Thoracic aorta (tissue), 2 donors: ENCODE measurements around the gene BORCS5. TPM values are rescaled to one million over a fixed set of nuclear protein-coding genes. Genes with fewer than 3 reads are reported as not detected.
"Not testable (repeated sequence)": the region's sequence is repeated elsewhere in the genome, so short reads cannot be mapped to it uniquely, and the experiment has no call there.

Experiments
- ATAC-seq: fragments of 150-250 bp; one replicate; pipeline ENCODE4 v1.8.0; 2017; ENCODE audit warnings: low read depth; ENCODE audit not compliant: insufficient number of reproducible peaks, low FRiP score
- DNase-seq: peaks from one replicate; pipeline ENCODE4 v3.0.0-alpha.2; 2020; ENCODE audit warnings: low spot score
- H3K27ac ChIP-seq, 2 donors: fragments of 200-600 bp; sonication (generic); 1 replicate in 1 of 2; 2 replicates in 1 of 2; pipeline ENCODE4 v1.5.1; 2016; ENCODE audit warnings: mild to moderate bottlenecking in 2 of 2, moderate library complexity in 2 of 2
- H3K27me3 ChIP-seq: fragments of 200-600 bp; sonication (generic); replicated peaks from 2 replicates; pipeline ENCODE4 v1.6.0; 2016; ENCODE audit warnings: mild to moderate bottlenecking; ENCODE audit not compliant: insufficient read depth
- H3K36me3 ChIP-seq: fragments of 200-600 bp; sonication (generic); one replicate; pipeline ENCODE4 v1.5.1; 2016
- H3K4me1 ChIP-seq, 2 donors: fragments of 200-600 bp; sonication (generic); 1 replicate in 1 of 2; 2 replicates in 1 of 2; pipeline versions ENCODE4 v1.5.1 to v1.6.0; 2016; ENCODE audit warnings: low read depth in 2 of 2, mild to moderate bottlenecking in 1 of 2; ENCODE audit not compliant: control insufficient read depth in 1 of 2
- H3K4me3 ChIP-seq: fragments of 200-600 bp; sonication (generic); 2 replicates; pipeline ENCODE4 v1.5.1; 2016; ENCODE audit warnings: mild to moderate bottlenecking
- H3K9me3 ChIP-seq: fragments of 200-600 bp; sonication (generic); 2 replicates; pipeline ENCODE4 v1.5.1; 2016
- total RNA-seq, 2 donors: library from RNA; depleted of rRNA; stranded (reverse); fragments of >200 nt; gene quantifications; one replicate each; pipeline versions ENCODE4 v1.1.0 to v1.2.3, GENCODE V29; 2016
- TF ChIP-seq, protein P1 (sequence below): fragments of 200-600 bp; sonication (generic); IDR thresholded peaks from one replicate; pipeline ENCODE4 v1.5.1; 2019; ENCODE audit warnings: antibody characterized with exemption

Gene BORCS5
- total RNA-seq, 2 donors from 2014 or later = 20.6 to 27.1 TPM

- peaks cover 6 to 24% of the 10 kb centered on the region in 2 donors for H3K4me1 ChIP-seq
- H3K4me3 ChIP-seq = no peak overlapping the region
- TF ChIP-seq, protein P1, sequence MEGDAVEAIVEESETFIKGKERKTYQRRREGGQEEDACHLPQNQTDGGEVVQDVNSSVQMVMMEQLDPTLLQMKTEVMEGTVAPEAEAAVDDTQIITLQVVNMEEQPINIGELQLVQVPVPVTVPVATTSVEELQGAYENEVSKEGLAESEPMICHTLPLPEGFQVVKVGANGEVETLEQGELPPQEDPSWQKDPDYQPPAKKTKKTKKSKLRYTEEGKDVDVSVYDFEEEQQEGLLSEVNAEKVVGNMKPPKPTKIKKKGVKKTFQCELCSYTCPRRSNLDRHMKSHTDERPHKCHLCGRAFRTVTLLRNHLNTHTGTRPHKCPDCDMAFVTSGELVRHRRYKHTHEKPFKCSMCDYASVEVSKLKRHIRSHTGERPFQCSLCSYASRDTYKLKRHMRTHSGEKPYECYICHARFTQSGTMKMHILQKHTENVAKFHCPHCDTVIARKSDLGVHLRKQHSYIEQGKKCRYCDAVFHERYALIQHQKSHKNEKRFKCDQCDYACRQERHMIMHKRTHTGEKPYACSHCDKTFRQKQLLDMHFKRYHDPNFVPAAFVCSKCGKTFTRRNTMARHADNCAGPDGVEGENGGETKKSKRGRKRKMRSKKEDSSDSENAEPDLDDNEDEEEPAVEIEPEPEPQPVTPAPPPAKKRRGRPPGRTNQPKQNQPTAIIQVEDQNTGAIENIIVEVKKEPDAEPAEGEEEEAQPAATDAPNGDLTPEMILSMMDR = no peak
- H3K27ac ChIP-seq = no peak overlapping the region
- no peaks in the 10 kb centered on the region for H3K36me3 ChIP-seq
- no peaks in the 10 kb centered on the region for H3K27me3 ChIP-seq
- DNase-seq (no peak), ATAC-seq (no peak)
- H3K9me3 ChIP-seq = no peaks in the 10 kb centered on the region
Measured at GRCh38 chr12:12408265-12408690, 51.4 kb downstream of the BORCS5 start.

- DNase-seq, ATAC-seq, H3K27me3 ChIP-seq, H3K4me3 ChIP-seq, H3K27ac ChIP-seq, H3K36me3 ChIP-seq, H3K9me3 ChIP-seq: not testable (repeated sequence)
- H3K4me1 ChIP-seq = peaks cover 6 to 20% of the 10 kb centered on the region in 2 donors
Measured at GRCh38 chr12:12409337-12409736, 52.5 kb downstream of the BORCS5 start.

GRCh38 chr12:12415886-12416285 lies 59.0 kb downstream of the BORCS5 start:
- no peaks in the 10 kb centered on the region for H3K4me1 ChIP-seq
- TF ChIP-seq, protein P1 = no peak
- H3K27me3 ChIP-seq = no peaks in the 10 kb centered on the region
- ATAC-seq = no peak
- no peaks in the 10 kb centered on the region for H3K36me3 ChIP-seq
- DNase-seq = no peak
- H3K9me3 ChIP-seq = no peaks in the 10 kb centered on the region
- H3K27ac ChIP-seq = no peak overlapping the region
- H3K4me3 ChIP-seq = no peak overlapping the region

- H3K27ac ChIP-seq, DNase-seq, H3K36me3 ChIP-seq, H3K27me3 ChIP-seq, ATAC-seq, H3K4me1 ChIP-seq, H3K4me3 ChIP-seq: not testable (repeated sequence)
- peaks cover 12% of the 10 kb centered on the region for H3K9me3 ChIP-seq
Measured at GRCh38 chr12:12419165-12419564, 62.3 kb downstream of the BORCS5 start.

DNA sequence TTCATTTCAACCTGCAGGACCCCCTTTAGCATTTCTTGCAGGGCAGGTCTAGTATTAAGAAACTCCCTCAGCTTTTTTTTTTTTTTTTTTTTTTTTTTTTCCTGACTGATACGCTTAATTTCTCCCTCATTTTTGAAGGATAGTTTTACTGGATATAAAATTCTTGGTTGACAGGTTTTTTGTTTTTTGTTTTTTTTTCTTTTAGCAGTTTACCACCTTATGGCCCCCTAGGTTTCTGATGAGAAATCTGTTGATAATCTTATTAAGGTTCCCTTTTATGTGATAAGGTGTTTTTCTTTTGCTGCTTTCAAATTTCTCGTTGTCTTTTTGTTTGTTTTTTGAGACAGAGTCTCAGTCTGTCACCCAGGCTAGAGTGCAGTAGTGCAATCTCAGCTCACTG lies 66.5 kb downstream of the BORCS5 start:
- Histone ChIP-seq H3K27ac (no peak overlapping the region), H3K4me1 (peaks cover 11 to 23% of the 10 kb centered on the region in 2 donors), H3K36me3 (no peaks in the 10 kb centered on the region), H3K9me3 (peaks cover 12% of the 10 kb centered on the region), H3K4me3 (no peak overlapping the region), H3K27me3 (no peaks in the 10 kb centered on the region)
- TF ChIP-seq, protein P1 = no peak
- ATAC-seq (no peak), DNase-seq (no peak)

GRCh38 chr12:12425001-12425400 lies 68.1 kb downstream of the BORCS5 start:
- no peak overlapping the region for H3K4me3 ChIP-seq
- peaks cover 12% of the 10 kb centered on the region for H3K9me3 ChIP-seq
- TF ChIP-seq, protein P1 = no peak
- peak overlapping the region; percentile 7 to 74 for H3K27ac ChIP-seq
- no peaks in the 10 kb centered on the region for H3K36me3 ChIP-seq
- H3K27me3 ChIP-seq = no peaks in the 10 kb centered on the region
- ATAC-seq (no peak), DNase-seq (no peak)
- peaks cover 18 to 32% of the 10 kb centered on the region in 2 donors for H3K4me1 ChIP-seq
